NCI-H345 treated with DMSO at 0.1 percent for 48 hours (cell line): ENCODE results near the gene PHGDH.
"Not testable (repeated sequence)": the region's sequence is repeated elsewhere in the genome, so short reads cannot be mapped to it uniquely, and the experiment has no call there.

Experiments
- DNase-seq: peaks from one replicate; lab custom pipeline; 2025; ENCODE audit not compliant: unreplicated experiment; lab: John Stamatoyannopoulos, UW

Gene PHGDH

DNA sequence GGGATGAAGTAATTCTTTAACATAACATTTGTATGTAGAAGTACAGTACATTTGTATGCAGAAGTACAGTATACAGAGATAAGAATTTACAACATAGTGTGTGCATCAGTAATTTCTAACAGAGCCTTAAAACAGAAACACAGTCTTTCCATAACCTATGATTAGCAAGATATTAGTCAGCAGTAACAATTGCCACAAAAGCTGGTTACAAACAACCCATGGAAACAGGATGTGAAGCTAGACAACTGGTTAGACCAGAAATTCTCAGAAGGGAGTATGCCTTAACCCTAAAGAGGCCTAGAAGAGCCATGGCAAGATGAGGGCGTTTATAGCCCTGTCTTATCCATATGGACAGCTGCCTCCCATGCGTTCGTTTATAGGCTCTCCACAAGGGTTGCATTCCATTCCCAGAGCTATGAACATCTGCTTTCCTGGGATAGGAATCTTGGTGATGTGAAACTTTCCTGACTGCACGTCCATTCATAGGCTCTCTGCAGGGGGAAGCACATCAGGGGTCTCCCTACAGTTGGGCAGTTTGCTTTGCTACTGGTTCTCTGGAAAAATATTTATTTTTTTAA is 74.8 kb downstream of the PHGDH start:
- DNase-seq, result not testable (repeated sequence)

DNA sequence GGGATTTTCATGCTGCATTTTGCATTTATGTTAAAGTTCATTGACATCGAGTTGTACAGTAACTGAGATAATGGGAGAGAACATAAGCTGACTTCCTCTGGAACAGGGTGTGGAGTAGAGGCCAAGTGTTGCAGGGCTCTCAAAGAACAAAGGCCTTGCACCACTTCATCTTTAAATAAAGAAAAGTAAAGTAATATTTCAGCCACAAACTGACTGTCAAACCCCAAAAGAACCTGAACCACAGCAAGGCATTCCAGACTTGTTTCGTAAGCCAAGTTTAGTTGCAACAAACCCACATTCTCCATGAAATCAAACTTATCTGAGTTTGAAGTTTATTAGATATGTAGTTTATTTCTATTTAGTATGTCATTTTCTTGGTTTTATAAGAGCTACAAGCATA is 76.0 kb downstream of the PHGDH start:
- DNase-seq, result no peak

DNA sequence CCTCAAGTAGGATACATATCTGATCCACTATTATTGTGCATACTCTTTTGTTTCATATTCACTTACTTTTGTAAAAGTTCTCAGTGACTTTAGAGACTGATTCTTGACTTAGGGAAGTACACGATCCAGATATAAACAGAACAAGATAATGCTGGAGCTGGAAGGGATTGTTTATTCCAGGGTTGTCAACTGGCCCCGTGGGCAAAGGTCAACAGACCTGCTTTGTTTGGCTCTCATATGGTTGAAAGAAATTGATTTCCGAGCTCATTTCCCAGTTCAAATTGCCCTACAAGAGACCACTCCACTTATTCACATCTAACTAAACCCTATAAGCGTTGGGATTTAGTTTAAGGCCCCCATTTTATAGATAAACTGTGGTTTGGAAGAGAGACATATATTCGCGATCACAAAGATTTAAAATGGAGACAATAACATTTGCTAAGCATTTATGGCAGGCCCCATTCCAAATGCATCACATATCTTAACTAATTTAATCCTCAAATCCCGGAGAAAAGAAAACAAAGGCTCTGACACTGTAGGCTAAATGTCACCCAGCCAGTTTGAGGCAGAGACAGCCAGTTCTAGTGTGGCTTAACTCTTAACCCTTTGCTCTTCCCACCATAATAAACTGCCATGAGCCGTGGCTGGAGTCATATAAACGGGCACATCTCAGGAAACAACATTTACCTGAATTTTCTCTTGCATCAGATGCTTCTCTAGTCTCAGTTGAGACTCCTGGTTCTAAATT is 78.9 kb downstream of the PHGDH start:
- DNase-seq, result no peak

DNA sequence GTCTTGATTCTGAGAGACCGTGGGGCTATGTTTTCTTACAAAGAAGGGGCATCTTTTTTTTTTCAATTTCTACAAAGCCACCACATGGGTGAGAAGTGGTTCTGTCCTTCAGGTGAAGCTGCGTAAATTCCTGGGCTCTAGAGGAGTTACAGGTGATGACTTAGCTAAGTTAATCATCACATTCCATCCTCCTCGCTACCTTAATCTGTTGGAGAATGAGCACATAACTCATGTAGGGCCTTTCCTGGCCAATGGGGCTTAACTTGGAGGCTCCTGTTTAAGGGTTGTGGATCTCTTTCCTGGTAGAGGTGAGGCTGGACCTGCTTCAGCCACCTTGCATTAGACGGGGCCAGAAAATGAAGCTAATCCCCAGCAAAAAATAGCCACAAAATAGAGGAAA is 79.6 kb downstream of the PHGDH start:
- no peak for DNase-seq
